ENCODE data around the gene CCT7. TPM values are rescaled to one million over a fixed set of nuclear protein-coding genes. Genes with fewer than 3 reads are reported as not detected.
"Not testable (repeated sequence)": the region's sequence is repeated elsewhere in the genome, so short reads cannot be mapped to it uniquely, and the experiment has no call there.

Gene CCT7
- total RNA-seq (ENCODE audit: insufficient read depth, low replicate concordance): 111 TPM

DNA sequence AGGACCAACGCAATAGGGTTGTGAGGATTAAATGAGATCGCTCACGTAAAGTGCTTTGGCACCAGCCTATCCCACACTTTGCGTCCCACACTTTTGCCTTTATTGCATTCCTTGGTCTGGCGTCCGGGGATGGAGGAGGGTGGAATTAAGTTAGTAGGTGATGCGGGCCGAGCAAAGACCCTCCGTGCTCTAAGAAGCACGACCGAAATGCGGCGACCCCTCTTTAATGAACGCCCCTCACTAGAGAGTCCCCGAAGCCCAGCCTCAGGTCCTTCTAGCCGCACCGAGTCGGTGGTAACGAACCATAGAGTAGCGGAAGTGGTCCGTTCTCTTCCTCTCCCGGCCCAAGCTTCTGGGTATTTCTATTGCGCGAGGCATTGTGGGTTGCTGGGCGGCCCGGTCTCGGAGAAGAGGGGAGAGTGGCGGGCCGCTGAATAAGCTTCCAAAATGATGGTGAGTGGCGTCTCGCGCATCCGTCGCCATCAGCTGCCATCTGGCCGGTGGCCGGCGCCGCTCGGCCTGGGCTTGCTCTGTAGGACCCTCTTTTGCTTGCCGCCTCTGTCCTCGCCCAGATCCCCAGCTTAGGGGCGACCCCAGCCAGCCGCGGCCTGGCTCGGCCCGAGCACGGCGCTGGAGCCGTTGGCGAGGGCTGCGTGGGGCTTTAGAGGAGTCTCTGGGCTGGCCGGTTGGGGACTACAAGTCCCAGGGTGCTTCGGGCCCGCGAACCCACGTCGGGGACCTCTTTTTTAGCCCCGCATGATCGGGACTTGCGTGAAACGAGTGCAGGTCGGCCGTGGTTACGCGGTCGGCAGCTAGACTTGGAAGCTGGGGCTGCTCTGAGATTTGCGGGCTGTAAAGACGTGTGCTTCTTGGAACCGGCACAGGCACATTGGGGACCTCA, at the start of gene CCT7:
TSS of gene CCT7 (plus strand) at position 377 of the 901 bp plus-strand sequence. CDS start at position 448, 71 bp downstream.
- DNase-seq (ENCODE audit: low spot score): peak; percentile 96

DNA sequence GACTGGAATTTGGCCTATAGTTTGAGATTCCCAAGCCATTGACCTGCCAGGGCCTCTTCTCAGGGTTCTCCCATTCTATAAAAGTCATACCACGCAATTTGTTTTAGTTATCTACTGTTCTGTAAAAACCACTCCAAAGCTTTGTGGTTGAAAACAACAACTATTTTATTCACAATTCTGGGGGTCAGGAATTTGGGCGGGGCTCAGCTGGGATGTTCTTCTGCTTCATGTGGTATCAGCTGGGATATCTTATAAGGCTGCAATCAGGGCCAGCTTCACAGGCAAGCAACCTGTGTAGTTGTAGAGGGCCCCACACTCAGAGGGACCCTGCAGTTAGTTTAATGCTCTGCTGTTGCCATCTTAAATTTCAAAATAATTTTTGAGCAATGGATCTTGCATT, 48.1 kb upstream of the CCT7 start:
- no peak for DNase-seq (ENCODE audit: low spot score)

DNA sequence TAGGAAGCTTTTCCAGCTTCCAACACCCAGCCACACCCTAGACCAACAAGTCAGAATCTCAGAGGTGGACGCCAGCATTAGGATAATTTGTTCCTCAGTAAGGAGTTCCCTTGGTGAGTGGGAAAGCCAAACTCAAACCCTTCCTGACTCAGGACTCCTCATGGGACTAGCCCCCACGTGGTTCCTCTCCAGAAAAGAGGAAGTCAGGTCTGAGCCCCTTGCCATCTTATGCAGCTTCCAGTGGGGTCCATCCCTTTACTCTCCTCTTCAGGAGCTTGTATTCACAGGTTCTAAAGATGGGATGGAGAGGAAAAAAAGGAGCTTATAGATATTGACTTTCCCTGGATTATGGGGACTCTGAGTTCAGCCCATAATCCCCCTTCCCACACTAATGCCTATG, 46.6 kb upstream of the CCT7 start:
- no peak for DNase-seq (ENCODE audit: low spot score)

DNA sequence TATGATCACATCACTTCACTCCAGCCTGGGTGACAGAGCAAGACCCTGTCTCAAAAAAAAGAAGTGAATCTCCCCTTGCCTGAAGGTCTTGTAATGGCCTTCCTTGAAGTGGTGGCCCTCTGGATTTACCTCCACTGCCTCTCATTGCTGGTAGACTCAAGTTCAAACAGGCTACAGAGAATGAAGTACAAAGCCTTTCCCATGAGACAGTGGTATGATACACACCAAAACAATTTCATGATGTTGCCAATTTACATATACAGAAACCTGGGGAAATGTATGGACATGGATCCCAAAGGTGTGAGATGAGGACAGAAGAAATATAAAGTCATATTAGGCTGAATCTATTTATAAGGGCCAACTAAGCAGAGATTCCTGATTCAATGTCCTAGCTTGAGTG, 36.5 kb upstream of the CCT7 start:
- DNase-seq (ENCODE audit: low spot score): no peak

DNA sequence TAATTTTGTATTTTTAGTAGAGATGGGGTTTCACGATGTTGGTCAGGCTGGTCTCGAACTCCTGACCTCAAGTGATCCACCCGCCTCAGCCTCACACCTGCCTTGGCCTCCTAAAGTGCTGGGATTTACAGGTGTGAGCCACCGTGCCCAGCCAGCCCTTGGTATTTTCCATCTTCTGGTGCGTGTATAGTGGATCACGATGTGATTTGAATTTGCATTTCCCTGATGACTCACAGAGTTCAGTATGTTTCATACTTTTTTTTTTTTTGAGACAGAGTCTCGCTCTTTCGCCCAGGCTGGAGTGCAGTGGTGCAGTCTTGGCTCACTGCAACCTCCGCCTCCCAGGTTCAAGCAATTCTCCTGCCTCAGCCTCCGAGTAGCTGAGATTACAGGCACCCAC, 33.8 kb upstream of the CCT7 start:
- DNase-seq (ENCODE audit: low spot score): not testable (repeated sequence)

DNA sequence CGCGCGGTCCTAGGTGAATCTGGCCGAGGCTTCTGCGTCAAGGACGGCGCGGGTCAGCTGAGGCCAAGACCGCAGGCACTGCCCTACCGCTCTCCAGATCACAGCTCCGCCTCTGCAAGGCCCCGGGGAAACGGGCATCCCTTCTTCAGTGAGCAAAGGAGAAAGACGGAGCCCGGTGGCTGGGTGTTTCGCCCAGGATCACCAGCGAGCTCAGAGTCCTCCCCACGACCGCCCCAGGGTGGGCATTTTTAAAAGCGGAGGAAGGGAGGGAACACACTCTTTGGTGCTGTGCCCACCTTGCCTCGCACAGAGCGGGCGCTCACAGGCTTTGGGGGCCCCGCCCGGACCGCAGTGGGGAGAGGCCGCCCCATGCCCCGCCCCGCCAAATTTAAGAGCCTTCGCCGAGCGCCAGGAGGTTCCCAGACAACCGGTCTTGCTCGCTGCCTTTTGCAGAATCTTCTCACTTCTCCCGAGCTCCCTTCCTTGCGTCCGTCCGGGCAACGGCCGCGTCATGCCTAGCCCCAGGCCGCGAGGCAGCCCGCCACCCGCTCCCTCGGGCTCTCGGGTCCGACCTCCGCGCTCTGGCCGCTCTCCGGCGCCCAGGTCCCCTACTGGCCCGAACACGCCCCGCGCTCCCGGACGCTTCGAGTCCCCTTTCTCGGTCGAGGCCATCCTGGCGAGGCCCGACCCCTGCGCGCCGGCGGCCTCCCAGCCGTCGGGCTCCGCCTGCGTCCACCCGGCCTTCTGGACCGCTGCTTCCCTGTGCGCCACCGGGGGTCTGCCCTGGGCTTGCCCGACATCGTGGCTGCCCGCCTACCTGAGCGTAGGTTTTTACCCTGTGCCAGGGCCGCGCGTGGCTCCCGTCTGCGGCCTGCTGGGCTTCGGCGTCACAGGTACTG, 31.7 kb upstream of the CCT7 start, which contains the start of gene NOTO:
TSS of gene NOTO (plus strand) at position 419 of the 899 bp plus-strand sequence. CDS start at position 512, 93 bp downstream.
- DNase-seq (ENCODE audit: low spot score): peak; percentile 6

DNA sequence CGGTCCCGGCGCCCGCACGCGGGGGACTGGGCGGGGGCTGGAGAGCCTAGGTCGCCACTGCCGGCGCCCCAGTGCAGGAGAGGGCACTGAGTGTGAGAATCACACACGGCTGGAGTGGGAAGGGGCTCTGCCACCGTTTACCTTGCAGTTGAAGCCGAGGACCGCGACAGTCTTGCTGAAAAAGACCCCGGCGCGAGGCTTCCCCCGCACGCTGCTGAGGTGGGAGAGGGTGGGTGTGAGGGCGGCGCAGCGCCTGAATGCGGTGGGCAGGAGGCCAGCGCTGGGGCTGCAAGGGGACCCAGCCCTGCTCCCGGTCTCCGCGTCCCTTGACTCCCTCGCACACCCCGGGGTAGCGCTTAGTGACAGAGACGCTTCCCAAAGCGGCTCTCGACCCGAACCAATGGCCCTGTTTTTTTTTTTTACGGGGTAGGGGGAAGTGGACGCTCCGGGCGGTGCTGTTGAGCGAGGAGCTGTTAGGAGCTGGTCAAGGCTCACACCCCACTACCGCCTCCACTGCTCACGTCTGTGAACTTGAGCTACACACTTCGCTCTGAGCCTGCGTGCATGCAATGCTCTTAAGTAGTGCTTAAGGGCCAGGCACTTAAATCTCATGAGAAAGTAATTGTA, 30.9 kb upstream of the CCT7 start:
- DNase-seq (ENCODE audit: low spot score): no peak

DNA sequence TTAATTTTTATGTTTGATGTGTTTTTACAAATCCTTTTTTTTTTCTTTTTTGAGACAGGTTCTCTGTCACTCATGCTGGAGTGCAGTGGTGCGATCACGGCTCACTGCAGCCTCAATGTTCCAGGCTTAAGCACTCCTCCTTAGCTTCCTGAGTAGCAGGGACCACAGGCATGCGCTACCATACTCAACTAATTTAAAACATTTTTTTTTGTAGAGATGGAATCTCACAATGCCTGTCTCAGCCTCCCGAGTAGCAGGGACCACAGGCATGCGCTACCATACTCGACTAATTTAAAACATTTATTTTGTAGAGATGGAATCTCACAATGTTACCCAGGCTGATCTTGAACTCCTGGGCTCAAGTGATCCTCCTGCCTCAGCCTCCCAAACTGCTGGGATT, 28.5 kb upstream of the CCT7 start:
- no peak for DNase-seq (ENCODE audit: low spot score)

DNA sequence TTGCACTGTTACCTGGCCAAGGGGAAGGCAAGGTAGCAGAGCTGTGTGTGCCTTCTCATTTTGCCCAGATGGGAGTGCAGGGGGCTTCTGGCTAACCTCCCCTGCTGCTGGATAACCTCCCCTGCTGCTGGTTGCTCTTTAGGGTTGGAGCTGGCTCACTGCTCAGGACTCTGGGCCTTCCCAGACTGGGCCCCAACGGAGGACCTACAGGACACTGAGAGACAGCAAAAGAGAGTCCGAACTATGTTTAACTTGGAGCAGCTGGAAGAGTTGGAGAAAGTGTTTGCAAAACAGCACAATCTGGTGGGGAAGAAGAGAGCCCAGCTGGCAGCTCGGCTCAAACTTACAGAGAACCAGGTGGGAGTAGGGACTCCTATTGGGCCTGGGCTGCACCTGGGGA, 25.9 kb upstream of the CCT7 start:
- no peak for DNase-seq (ENCODE audit: low spot score)

DNA sequence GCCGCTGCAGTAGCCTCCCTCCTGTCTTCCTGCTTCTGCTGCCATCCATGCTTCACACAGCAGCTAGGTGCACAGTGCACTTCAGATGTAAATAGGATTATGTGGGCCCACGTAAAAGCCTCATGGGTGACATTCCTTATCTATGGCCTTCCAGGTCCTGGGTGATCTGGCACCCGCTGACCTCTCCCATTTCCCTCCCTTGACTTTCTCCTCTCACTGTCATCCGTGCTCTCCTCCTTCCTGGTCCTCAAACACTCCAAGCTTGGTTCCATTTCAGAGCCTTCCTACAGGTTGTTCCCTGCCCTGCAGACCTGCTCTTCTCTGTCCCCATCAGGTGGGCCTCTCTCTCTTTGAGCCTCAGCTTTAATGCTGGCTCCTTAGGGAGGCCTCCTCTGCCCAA, 24.1 kb upstream of the CCT7 start:
- DNase-seq (ENCODE audit: low spot score): no peak

DNA sequence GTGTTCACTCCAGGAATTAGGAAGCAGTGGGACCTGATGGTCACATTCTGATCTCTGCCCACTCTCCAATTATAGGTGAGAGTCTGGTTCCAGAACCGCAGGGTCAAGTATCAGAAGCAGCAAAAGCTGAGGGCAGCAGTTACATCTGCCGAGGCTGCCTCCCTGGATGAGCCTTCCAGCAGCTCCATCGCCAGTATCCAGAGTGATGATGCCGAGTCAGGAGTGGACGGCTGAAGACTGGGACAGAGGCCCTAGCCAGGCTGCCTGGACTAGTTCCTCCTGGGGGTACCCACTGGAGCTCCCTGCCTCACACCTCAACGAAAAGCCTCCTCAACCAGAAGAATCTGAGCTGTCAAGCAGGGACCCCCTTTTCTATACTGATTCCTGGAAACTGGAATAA, 23.4 kb upstream of the CCT7 start:
- DNase-seq (ENCODE audit: low spot score): no peak

DNA sequence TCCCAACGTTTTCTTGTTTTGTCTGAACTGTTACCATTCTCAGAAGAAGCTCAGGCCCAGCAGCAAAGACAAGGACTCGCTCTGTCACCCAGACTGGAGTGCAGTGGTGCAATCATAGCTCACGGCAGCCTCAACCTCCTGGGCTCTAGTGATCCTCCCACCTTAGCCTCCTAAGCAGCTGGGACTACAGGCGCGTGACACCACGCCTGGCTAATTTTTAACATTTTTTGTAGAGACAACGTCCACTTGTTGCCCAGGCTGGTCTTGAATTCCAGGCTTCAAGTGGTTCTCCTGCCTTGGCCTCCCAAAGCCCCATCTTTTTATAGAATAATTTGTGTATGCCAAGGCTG, 22.0 kb upstream of the CCT7 start:
- DNase-seq (ENCODE audit: low spot score): no peak

DNA sequence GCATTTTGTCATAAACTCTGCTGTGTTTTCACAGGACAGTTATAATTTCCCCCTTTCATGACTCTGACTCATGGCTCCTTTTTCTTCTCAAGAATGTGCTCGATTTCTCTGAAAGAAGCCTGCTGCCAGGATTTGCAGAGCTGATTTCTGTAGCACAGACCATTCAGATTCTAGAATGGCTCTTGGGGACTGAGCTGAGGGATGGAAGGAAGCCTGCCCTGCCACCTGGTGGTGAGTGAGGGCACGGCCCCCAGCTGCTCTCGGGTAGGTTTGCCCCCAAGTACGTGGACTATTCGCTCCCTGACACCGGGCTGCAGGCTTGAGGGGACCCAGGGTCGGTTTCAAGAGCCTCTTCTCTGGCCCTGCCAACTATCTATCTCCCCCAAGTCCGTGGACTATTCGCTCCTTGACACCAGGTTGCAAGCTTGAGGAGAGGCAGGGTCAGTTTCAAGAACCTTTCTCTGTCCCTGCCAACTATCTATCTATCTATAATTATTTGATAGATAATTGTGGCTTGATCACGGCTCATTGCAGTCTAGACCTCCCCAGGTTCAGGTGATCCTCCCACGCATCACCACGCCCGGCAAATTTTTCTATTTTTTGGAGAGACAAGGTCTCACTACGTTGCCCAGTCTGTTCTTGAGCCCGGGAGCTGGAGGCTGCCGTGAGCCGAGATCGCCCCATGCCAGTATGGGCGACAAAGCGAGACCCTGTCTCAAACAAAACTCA, 21.5 kb upstream of the CCT7 start:
- peak; percentile 87 for DNase-seq (ENCODE audit: low spot score)

DNA sequence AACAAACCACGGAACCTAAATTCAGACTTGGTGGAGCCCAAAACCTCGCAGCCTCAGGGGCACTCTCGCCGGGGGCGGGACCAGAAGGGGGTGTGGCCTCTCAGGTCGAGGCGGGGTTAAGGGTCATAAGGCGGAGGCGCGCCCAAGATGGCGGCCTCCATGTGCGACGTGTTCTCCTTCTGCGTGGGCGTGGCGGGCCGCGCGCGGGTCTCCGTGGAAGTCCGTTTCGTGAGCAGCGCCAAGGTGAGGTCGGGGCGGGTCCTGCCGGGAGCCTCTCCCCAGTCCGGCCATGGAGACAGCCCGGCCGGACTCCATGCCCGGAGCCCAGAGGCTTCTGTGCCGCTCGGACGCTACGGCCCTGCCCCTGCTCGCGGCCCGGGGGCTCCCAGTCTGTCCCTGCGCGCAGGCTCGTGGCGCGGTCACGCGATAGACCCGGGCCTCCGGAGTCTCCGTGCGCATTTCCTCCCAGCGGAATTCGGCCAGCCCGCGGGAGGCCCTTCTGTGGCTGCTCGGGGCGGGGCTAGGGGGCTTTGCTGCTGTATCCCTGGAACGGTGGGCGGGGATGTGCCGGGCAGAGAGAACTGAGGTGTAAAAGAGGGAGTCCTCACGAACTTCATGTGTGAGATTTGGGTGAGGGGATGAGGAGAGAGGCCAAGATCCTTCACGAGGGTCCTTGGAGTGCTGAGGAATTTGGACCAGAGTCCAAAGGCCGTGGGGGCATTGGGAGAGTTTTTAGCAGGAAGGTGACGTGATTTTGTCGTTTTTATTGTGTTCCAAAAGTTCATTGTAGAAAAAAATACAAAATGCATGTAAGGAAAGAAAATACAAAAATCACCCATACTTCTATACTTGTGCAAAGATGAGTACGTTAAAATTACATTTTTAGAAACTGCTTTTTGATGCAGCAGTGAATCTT, 19.7 kb upstream of the CCT7 start, which contains the start of gene SMYD5:
TSS of gene SMYD5 (plus strand) at position 126 of the 916 bp plus-strand sequence. CDS start at position 148, 22 bp downstream.
- peak; percentile 89 for DNase-seq (ENCODE audit: low spot score)

DNA sequence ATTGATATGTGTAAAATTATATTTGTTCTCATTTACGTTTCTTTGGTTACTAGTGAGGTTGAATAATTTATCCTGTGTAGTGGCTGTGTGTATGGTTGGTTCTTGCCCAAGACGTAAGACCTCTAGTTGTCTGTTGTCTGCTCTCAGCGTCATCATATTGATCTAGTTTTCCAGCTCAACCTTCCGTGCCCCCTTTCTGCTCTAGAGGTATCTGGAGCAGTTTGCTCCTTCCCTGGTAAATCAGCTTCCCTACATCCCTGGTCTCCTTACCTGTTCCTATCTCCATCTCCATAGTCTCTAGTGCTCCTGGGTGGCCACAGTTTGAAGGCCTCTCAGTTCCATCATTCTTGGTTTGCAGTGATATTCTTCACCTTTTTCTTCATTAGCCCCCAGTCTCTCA, 18.9 kb upstream of the CCT7 start:
- no peak for DNase-seq (ENCODE audit: low spot score)

DNA sequence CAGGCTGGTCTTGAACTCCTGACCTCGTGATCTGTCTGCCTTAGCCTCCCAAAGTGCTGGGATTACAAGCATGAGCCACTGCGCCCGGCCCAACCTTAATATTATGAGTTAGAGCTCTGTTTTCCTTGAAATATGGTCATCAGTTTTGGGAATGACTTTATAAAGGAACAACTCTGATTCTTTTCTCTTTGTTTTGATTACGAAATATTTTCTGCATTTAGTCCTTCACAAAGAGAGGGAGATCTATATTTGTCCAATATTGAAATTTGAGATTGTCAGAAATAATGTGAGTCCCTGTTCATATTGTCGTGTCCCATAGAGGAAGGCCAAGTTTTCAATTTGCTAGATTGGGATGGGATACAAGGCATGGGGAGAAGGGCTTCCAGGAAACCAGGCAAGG, 16.9 kb upstream of the CCT7 start:
- DNase-seq (ENCODE audit: low spot score): no peak

DNA sequence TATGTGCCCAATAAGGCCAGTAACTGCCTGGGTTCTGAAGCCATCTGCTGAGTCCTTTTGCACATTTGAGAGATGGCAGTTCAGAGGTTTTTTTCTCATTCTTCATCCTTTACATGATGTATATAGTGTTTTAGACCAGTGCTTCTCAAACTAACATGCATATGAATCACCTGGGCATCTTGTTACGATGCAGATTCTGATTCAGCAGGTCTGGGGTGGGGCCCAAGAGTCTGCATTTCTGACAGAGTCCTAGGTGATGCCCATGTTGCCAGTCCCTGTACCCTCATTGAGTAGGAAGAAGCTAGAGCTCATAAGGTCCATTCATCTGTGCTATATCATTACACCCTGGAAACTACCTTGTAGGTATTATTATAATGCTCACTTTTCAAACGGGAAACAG, 16.3 kb upstream of the CCT7 start:
- no peak for DNase-seq (ENCODE audit: low spot score)

DNA sequence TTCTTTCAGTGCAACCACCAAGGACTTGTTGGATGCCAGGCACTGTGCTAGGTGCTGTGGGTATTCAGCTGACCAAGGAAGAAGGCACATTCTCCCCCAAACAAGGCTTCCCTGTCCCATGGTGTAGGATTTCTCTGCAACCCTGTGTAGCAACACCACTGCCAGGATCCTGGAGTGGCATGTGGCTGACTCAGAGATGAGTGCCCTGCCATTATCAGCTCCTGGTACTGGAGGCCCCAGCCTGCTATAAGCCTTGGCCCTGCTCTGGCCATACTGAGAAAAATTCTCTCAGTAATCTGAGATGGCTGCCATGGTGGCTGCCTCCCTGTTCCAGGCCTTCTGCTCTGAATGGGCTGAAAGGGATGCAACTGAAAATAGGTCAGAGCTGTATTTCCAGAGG, 15.8 kb upstream of the CCT7 start:
- DNase-seq (ENCODE audit: low spot score): no peak

DNA sequence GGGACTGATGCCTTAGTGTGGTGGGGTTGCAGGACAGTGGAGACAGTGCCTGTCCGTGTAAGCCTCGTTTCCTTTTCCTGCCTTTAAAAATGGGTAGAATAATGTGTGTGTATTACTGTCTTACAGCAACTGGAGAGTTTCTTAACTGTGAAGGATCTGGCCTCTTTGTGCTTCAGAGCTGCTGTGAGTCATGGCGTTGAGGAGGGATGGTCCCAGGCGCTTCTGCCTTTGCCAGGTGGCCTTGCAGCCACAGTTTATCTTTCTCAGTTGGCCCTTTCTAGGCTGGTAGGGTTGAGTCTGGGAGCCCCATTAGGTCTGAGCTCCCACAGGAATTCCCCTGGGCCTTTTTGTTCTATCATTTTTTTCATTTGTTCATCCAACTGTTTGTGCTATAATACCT, 10.3 kb upstream of the CCT7 start:
- DNase-seq (ENCODE audit: low spot score): no peak

Measured in umbilical cord (tissue), 2 donors.